G401 (cell line): ENCODE results near the gene COL6A1. TPM values are rescaled to one million over a fixed set of nuclear protein-coding genes. Genes with fewer than 3 reads are reported as not detected.

Experiments used
- DNase-seq: peaks from one replicate; pipeline ENCODE4 v3.0.0-alpha.2; 2015; ENCODE audit warnings: low spot score
- in situ Hi-C: cut with HindIII; loops from 2 replicates; pipeline ENCODE4 v1.10.0; 2016; ENCODE audit warnings: low sequenced_read_pairs, mixed read lengths
- total RNA-seq: library from RNA; depleted of rRNA; stranded (reverse); fragments of >200 nt; shearing (Covaris generic); gene quantifications from 2 replicates; pipeline ENCODE4 v1.2.3, GENCODE V29; 2014; rRNA removed

The COL6A1 gene
- 83.0 and 85.1 TPM in 2 replicates for total RNA-seq

GRCh38 chr21:45981151-45982091 is at the start of gene COL6A1:
Gene COL6A1 (plus strand): TSS chr21:45981770. CDS start chr21:45981851, 81 bp downstream.
- DNase-seq, result peak; percentile 80
- in situ Hi-C loops, result no loop called here

DNA sequence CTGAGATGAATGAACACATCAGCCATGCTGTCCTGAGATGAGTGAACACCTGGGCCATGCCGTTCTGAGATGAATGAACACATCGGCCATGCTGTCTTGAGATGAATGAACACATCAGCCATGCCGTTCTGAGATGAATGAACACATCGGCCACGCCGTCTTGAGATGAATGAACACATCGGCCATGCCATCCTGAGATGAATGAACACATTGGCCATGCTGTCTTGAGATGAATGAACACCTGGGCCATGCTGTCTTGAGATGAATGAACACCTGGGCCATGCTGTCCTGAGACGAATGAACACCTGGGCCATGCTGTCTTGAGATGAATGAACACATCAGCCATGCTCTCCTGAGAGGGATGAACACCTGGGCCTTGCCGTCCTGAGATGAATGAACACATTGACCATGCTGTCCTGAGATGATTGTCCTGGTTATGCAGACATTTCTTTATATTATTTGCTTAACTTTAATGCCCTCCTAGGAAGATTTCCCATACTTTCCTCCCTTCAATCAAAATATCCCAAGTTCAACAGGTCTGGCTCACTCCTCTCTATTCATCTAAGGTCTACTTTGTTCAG is 48.6 kb upstream of the COL6A1 start:
- in situ Hi-C loops, result no loop called here
- DNase-seq, result no peak

GRCh38 chr21:45934085-45934484 is 47.5 kb upstream of the COL6A1 start:
- DNase-seq, result no peak
- in situ Hi-C loops, result no loop called here

DNA sequence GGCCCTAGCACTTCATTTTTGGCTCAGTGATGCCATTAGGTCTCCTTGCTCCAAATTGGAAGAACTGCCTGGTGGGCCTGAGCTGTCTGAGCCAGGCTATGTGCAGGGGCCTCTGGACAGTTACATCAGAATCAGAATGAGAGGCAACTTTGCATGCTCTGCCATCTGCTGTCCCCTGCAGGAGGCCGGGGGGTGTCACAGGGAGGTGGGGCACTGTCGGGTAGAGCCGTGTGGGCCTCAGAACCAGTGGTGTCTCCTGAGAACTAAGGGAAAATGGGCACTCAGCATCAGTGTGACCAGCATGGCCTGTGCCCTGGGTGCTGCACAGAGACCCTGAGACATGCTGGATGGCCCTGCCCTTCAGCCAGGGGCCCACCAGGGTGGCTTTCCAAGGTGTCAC is 47.0 kb upstream of the COL6A1 start:
- in situ Hi-C loops, result no loop called here
- no peak for DNase-seq

DNA sequence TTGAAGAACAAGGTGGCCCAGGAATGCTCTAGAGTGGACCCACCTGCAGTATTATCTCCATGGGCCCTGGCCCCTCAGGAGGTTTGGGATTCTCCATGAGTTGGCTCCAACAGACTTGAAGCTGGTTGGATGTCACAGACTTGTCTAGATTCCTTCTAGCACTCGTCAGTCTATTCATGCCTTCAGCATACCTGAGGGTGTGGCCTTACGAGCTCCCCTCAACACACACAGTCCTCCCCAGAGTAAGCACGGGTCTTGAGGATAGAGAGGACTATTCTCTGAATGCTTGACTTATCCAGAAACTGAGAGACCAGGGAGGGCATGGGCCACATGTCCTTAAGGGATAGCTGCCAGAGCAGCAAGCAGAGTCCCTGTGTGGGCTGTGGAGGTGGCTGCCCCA is 45.9 kb upstream of the COL6A1 start:
- in situ Hi-C loops, result no loop called here
- no peak for DNase-seq

DNA sequence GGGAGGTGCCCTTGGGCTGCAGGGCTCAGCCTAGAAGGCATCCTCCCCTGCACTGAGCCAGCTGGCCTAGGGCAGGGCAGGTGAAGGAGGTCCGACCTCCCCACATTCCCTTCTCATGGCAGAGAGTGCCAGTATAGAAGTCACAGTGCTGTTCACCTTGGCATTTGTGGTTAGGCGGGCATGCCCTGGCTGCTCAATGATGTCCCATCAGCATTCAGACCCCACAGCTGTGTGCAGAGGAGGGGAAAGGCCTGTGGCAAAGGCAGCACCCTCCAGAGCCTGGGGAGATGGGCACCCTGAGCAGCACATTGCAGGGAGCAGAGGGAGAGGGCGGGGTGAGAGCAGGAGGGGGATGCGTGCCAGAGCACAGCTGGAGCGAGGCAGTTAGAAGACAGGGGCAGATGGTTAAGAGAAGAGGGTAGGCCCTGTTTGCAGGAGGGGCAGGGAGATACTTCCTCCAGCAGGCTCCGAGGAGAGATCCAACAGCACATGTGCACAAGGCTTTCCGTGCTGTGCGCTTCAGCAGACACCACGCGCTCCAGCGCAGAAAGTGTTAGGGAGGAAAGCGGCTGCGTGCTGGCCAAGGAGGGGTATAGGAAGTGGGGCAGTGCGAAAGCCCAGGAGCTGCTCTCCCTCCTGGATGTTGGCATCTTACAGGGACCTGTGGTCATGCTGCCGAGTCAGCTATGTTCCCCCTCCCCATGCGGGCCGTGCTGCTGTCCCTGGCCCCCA is 43.7 kb upstream of the COL6A1 start:
- no peak for DNase-seq
- in situ Hi-C loops, result no loop called here

DNA sequence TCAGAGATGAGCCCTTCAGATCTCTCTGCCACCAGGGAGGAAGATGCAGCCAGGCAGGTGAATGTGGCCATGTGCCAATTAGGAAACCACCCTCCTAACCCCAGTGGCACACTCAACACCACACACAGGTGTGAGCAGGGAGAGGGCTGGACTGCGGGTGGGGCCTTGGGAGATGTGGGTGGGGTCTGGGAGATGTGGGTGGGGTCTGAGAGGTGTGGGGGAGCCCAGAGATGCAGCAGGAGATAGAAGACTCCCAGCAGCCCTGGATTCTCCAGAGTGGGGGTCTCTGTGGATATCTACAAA is 43.2 kb upstream of the COL6A1 start:
- no peak for DNase-seq
- in situ Hi-C loops, result no loop called here

- no peak for DNase-seq
- in situ Hi-C loops, result no loop called here
Observed at GRCh38 chr21:45938811-45939520, 42.6 kb upstream of the COL6A1 start.

- DNase-seq, result no peak
- in situ Hi-C loops, result no loop called here
Observed at GRCh38 chr21:45939521-45940045, 42.0 kb upstream of the COL6A1 start.

DNA sequence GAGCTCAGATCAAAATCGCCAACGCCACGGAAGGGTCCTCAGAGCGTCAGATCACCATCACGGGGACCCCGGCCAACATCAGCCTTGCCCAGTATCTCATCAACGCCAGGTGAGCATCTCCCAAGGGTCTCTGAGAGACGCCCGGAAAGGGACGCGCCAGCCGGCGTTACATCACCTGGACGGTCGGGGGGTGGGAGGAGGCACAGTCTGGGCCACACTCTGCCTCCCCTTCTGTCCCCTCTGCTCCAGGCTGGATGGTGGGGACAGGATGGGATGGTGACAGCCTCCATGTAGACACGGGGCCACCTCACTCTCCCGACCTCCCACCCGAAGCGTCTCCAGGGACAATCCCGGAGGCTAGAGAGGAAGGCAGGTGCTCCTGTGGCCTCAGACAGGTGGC is 41.5 kb upstream of the COL6A1 start:
- in situ Hi-C loops, result no loop called here
- DNase-seq, result no peak

- DNase-seq, result no peak
Observed at GRCh38 chr21:45940621-45941337, 40.8 kb upstream of the COL6A1 start.

DNA sequence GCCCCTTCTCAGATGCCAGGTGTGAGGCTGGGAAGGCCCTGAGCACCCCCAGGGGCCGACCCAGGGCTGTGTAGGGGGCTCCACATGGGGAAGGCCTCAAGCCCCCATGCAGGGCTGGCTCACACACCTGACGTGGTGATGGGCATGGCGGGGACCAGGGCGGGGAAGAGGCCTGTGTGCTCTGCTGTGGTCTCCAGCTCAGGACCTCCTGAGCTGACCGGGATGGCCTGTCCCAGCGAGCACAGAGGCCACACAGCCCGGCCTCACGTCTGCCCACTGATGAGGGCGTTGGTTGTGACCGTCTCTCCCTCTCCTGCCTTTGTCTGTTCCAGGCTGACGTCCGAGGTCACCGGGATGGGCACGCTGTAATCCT is 40.2 kb upstream of the COL6A1 start:
- no peak for DNase-seq
- in situ Hi-C loops, result no loop called here

More at GRCh38 chr21:45940621-45941337, 40.8 kb upstream of the COL6A1 start:
- in situ Hi-C loops, result no loop called here

DNA sequence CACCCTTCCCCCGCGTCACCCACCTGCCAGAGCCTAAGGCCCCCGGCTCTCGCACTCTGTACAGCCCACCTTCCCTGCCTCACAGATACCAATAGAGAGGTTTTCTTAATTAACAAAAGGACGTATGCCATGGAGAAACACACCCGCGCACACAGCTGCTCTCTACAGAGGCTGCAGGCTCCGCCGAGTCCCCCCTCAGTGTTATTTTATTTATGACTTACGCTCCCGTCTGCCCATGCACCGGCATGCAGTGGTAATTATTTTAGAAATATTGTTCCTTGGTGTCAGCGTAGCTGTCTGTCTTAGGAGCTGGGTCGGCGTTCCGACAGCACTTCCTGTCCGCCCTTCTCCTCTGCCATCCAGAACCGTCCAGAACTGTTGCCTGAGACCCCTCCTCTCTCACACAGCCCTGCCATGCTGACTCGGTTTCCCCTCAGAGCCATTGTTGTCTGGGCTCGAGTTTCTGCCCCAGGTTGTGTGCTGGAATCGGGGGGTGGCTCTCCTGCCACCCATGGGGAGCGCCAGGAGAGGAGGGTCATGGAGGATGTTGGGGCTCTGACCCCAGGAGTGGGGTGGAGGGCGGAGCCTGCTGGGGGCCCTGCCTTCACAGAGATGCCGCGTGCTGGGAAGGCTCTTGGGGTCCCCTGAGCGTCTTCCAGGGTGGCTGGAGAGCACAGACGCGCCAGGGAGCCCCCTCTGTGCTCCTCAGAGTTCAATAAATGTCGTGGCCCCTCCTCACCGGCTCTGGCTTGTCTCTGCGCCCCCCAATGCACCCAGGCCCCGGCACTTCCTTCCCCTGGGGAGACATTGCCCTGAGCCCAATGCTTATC is 39.6 kb upstream of the COL6A1 start:
- in situ Hi-C loops, result no loop called here
- DNase-seq, result no peak

- DNase-seq, result no peak
- in situ Hi-C loops, result no loop called here
Observed at GRCh38 chr21:45942755-45943629, 38.6 kb upstream of the COL6A1 start.

DNA sequence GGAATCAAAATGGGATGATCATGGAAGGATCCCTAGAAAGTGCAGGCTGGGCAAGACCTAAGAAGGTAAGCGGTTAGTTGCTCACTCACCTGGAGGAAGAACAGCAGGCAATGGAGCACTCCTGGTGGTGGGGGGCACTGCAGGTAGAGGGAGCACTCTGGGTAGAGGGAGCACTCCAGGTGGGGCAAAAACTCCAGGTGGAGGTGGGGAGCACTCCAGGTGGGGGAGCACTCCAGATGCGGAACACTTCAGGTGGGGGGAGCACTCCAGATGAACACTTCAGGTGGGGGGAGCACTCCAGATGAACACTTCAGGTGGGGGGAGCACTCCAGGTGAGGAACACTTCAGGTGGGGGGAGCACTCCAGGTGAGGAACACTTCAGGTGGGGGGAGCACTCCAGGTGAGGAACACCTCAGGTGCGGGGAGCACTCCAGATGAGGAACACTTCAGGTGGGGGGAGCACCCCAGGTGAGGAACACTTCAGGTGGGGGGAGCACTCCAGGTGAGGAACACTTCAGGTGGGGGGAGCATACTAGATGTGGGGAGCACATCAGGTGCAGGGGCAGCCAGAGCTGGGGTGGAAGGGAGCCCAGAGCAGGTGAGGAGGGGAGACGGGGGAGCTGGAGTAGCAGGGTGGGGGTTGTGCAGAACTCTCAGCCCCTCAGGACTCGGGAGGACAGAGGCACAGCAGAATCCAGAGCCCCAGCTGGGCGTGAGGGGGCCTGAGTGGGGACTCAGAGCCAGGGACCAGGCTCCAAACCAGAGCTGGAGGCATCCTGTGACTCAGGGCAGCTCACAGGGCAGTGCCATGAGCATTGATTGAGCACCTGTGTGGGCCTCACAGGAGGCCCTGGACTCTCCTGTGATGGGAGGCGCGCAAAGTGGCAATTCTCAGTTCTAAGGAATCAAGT is 37.7 kb upstream of the COL6A1 start:
- in situ Hi-C loops, result no loop called here
- DNase-seq, result no peak

- in situ Hi-C loops, result no loop called here
- DNase-seq, result no peak
Observed at GRCh38 chr21:45944601-45945000, 37.0 kb upstream of the COL6A1 start.
